HepG2 (cell line): Measurements from ENCODE around the gene PPHLN1. TPM values are rescaled to one million over a fixed set of nuclear protein-coding genes. Genes with fewer than 3 reads are reported as not detected.

Experiments used
- ATAC-seq: fragments of 200-7000 bp; cut with Tn5 transposase; 3 replicates; pipeline ENCODE4 v1.9.1; 2020; ENCODE audit warnings: mild to moderate bottlenecking, moderate library complexity
- BruUV-seq: library from RNA; stranded (reverse); fragments of 400-500 nt; replicated peaks from 2 replicates; lab custom pipeline; 2021; lab: Mats Ljungman, UMichigan
- CTCF ChIA-PET: fragments of 300-600 bp; formaldehyde crosslinking; extraction: SDS; loops from one replicate; lab custom pipeline; 2021; ENCODE audit warnings: low total read pairs, inconsistent platforms, low intra/inter-chr PET ratio; lab: Yijun Ruan, JAX
- POLR2A ChIA-PET: fragments of 350-600 bp; sonication (Branson Sonifier 250); formaldehyde crosslinking; loops from one replicate; lab custom pipeline; 2020; ENCODE audit warnings: antibody characterized with exemption, inconsistent platforms; lab: Yijun Ruan, JAX
- DNase-seq: peaks from one replicate; pipeline ENCODE4 v3.0.0-alpha.2; 2015; ENCODE audit warnings: low spot score
- FAIRE-seq: peaks from 3 replicates; lab custom pipeline; 2011; peaks lifted over from hg19 to GRCh38; lab: Jason Lieb, UNC
- H2AFZ ChIP-seq: one replicate; pipeline ENCODE4 v1.6.1; 2011; ENCODE audit warnings: low read length, inconsistent platforms
- H3K27ac ChIP-seq: fragments of 300-600 bp; 3 replicates; pipeline ENCODE4 v1.8.0; 2011; ENCODE audit warnings: mixed run types, mild to moderate bottlenecking, mixed read lengths, low read length, inconsistent platforms; ENCODE audit not compliant: insufficient read depth; ENCODE audit errors: extremely low read length
- H3K27me3 ChIP-seq, 2 experiments: fragments of 200-600 bp in 1 of 2; 2 replicates in 1 of 2; 3 replicates in 1 of 2; pipeline versions ENCODE4 v1.6.0 to v1.8.0; 2011; ENCODE audit warnings: low read length in 2 of 2, mild to moderate bottlenecking in 2 of 2, moderate library complexity in 2 of 2, inconsistent platforms in 1 of 2; ENCODE audit not compliant: insufficient read depth in 2 of 2, control insufficient read depth in 1 of 2
- H3K36me3 ChIP-seq, 2 experiments: fragments of 200-600 bp in 1 of 2; replicated peaks in 1 of 2; 2 replicates in 1 of 2; 3 replicates in 1 of 2; pipeline versions ENCODE4 v1.5.1 to v1.8.0; 2011; ENCODE audit warnings: low read length in 2 of 2, inconsistent platforms in 1 of 2; ENCODE audit not compliant: insufficient read depth in 2 of 2, control insufficient read depth in 1 of 2
- H3K4me1 ChIP-seq: 2 replicates; pipeline ENCODE4 v1.5.1; 2012; ENCODE audit warnings: low read length, inconsistent platforms; ENCODE audit not compliant: insufficient read depth
- H3K4me2 ChIP-seq: 2 replicates; pipeline ENCODE4 v1.6.0; 2011; ENCODE audit warnings: low read depth, low read length, inconsistent platforms
- H3K4me3 ChIP-seq, 3 experiments: fragments of 200-600 bp in 1 of 3; sonication (generic), shearing (Covaris generic) in 1 of 3; replicated peaks in 1 of 3; 2 replicates each; pipeline ENCODE4 v1.5.1; 2011 to 2016; ENCODE audit warnings: low read length in 3 of 3, inconsistent platforms in 2 of 3, low read depth in 2 of 3, mild to moderate bottlenecking in 2 of 3, control low read depth in 1 of 3, mixed read lengths in 1 of 3; ENCODE audit not compliant: insufficient read depth in 1 of 3
- H3K79me2 ChIP-seq: one replicate; pipeline ENCODE4 v1.6.1; 2011; ENCODE audit warnings: low read length, inconsistent platforms; ENCODE audit not compliant: insufficient read depth
- H3K9ac ChIP-seq: 2 replicates; pipeline ENCODE4 v1.6.0; 2011; ENCODE audit warnings: mild to moderate bottlenecking, low read depth, low read length, inconsistent platforms; ENCODE audit not compliant: insufficient read depth
- H3K9me3 ChIP-seq: 2 replicates; pipeline ENCODE4 v1.5.1; 2012; ENCODE audit warnings: mild to moderate bottlenecking, low read length
- H4K20me1 ChIP-seq: 2 replicates; pipeline ENCODE4 v1.6.0; 2011; ENCODE audit warnings: inconsistent platforms, mild to moderate bottlenecking, low read length, moderate library complexity; ENCODE audit not compliant: insufficient read depth
- ARNT ChIP-seq: fragments of 450-650 bp; IDR thresholded peaks from 2 replicates; pipeline ENCODE4 v1.6.1; 2017
- DMAP1 ChIP-seq: IDR thresholded peaks from 2 replicates; pipeline ENCODE4 v1.6.1; 2016
- DNMT1 ChIP-seq: sonication (generic); formaldehyde crosslinking; IDR thresholded peaks from 2 replicates; pipeline ENCODE4 v1.5.1; 2020; ENCODE audit warnings: mild to moderate bottlenecking, missing genetic modification reagents
- ELF4 ChIP-seq: sonication (generic); formaldehyde crosslinking; IDR thresholded peaks from 2 replicates; pipeline ENCODE4 v1.5.0; 2020; ENCODE audit warnings: missing genetic modification reagents, mild to moderate bottlenecking, moderate library complexity, borderline replicate concordance
- ERF ChIP-seq: IDR thresholded peaks from 2 replicates; pipeline ENCODE4 v1.6.1; 2018; ENCODE audit warnings: missing biosample characterization, missing genetic modification reagents
- HOXA3 ChIP-seq: sonication (generic); formaldehyde crosslinking; IDR thresholded peaks from 2 replicates; pipeline ENCODE4 v1.5.0; 2020; ENCODE audit warnings: missing genetic modification reagents
- MAFK ChIP-seq, 2 experiments: IDR thresholded peaks in 1 of 2; conservative IDR thresholded peaks in 1 of 2; 2 replicates each; pipeline ENCODE4 v1.6.1; 2011; ENCODE audit warnings: improper control_type of control experiment in 2 of 2, low read length in 2 of 2
- MBD4 ChIP-seq: IDR thresholded peaks from 2 replicates; pipeline ENCODE4 v1.6.1; 2012; ENCODE audit warnings: low read length, inconsistent platforms, borderline replicate concordance
- TAF15 ChIP-seq: fragments of 200-400 bp; formaldehyde crosslinking; IDR thresholded peaks from one replicate; pipeline ENCODE4 v1.6.1; 2018; ENCODE audit warnings: mild to moderate bottlenecking, low read depth, low read length; ENCODE audit not compliant: poor library complexity, severe bottlenecking
- YEATS2 ChIP-seq: sonication (generic); formaldehyde crosslinking; IDR thresholded peaks from 2 replicates; pipeline ENCODE4 v1.4.0; 2020; ENCODE audit warnings: missing genetic modification reagents, borderline replicate concordance
- ZFYVE20 ChIP-seq: sonication (generic); formaldehyde crosslinking; IDR thresholded peaks from 2 replicates; pipeline ENCODE4 v1.8.0; 2023; ENCODE audit warnings: low read depth, mild to moderate bottlenecking, moderate library complexity, missing genetic modification reagents, borderline replicate concordance
- ZNF367 ChIP-seq: sonication (generic); formaldehyde crosslinking; IDR thresholded peaks from 2 replicates; pipeline ENCODE4 v1.4.0; 2020; ENCODE audit warnings: missing genetic modification reagents, borderline replicate concordance
- ZNF616 ChIP-seq: sonication (generic); formaldehyde crosslinking; IDR thresholded peaks from 2 replicates; pipeline ENCODE4 v1.5.0; 2020; ENCODE audit warnings: low read depth, mild to moderate bottlenecking, missing genetic modification reagents
- ZNF878 ChIP-seq: sonication (generic); formaldehyde crosslinking; IDR thresholded peaks from 2 replicates; pipeline ENCODE4 v1.8.1; 2023; ENCODE audit warnings: mild to moderate bottlenecking, missing genetic modification reagents, moderate library complexity
- WGBS: methylation state at CpG from one replicate; pipeline ENCODE4 v1.1.6; 2017; ENCODE audit warnings: low lambda C conversion rate; 5-methylcytosine and 5-hydroxymethylcytosine counted together
- in situ Hi-C: cut with HindIII; loops from 2 replicates; pipeline ENCODE4 v1.10.0; 2017; ENCODE audit warnings: low pct_unique_long_range_greater_than_20kb; ENCODE audit not compliant: extremely low pct_ligation_motif_present
- intact Hi-C: fragments of 100-400 bp; cut with micrococcal nuclease; formaldehyde crosslinking; loops from one replicate; pipeline ENCODE4 v1.10.0; 2022; ENCODE audit not compliant: unreplicated experiment
- polyA plus RNA-seq, 8 experiments: library from polyadenylated mRNA; depleted of rRNA in 3 of 8; stranded (reverse) in 7 of 8; unstranded in 1 of 8; fragments of >200 nt; fragmentation: Illumina TruSeq in 4 of 8; extraction: Trizol in 4 of 8; gene quantifications; 2 replicates each; pipeline versions ENCODE4 v1.2.1 to v1.2.3, GENCODE V29; 2011 to 2016; ENCODE audit warnings: low read depth in 4 of 8, missing spikeins in 1 of 8, mixed read lengths in 1 of 8; ENCODE audit not compliant: insufficient read depth in 1 of 8
- total RNA-seq, 5 experiments: library from RNA; depleted of rRNA; stranded (reverse); fragments of >200 nt; fragmentation: Illumina TruSeq; extraction: Trizol; gene quantifications; 2 replicates each; pipeline ENCODE4 v1.2.3, GENCODE V29; 2016; ENCODE audit warnings: low read depth in 1 of 5
- TF ChIP-seq, protein P1 (sequence below): sonication (generic); formaldehyde crosslinking; IDR thresholded peaks from 2 replicates; pipeline ENCODE4 v1.4.0; 2020; ENCODE audit warnings: missing genetic modification reagents

Gene PPHLN1
- total and polyA plus RNA-seq, 2 of the 13 experiments (the other 11 are each of a cell fraction or from before 2014, with no cell fraction given) = 43.4 to 66.0 TPM

DNA sequence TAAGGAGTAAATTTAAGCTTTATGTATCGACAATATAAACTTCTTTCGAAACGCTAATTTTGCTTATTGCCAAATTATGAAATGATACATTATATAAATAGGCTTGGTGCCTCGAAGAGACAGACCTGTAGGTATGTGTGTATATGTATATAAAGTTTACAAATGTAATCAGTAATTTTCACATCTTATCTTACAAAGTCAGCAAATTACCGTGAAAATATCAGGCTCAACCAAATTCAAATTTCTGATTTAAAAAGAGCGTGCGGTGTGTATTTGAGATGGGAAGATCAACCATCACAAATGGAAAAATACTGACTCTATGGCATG is 678 bp upstream of the PPHLN1 start:
- TF ChIP-seq MAFK (conservative IDR thresholded peaks at IDR 0.05 in 1 of 2, IDR thresholded peaks at IDR 0.05 in 1 of 2; ENCODE audit: low read length in 2 of 2) = peak in 1 of 2 experiments; percentile 60; a peak in 2 of 4 replicates
- no peak for TF ChIP-seq HOXA3 (CRISPR knock-in tag)
- 0 out of 2 replicates have a peak, but pooled peaks have one; percentile 34 for TF ChIP-seq ZNF878
- no peak for TF ChIP-seq DMAP1
- TF ChIP-seq TAF15 = no peak
- TF ChIP-seq MBD4 = no peak
- no peak for TF ChIP-seq ZNF616 (CRISPR knock-in tag)
- TF ChIP-seq ZNF367 = no peak

DNA sequence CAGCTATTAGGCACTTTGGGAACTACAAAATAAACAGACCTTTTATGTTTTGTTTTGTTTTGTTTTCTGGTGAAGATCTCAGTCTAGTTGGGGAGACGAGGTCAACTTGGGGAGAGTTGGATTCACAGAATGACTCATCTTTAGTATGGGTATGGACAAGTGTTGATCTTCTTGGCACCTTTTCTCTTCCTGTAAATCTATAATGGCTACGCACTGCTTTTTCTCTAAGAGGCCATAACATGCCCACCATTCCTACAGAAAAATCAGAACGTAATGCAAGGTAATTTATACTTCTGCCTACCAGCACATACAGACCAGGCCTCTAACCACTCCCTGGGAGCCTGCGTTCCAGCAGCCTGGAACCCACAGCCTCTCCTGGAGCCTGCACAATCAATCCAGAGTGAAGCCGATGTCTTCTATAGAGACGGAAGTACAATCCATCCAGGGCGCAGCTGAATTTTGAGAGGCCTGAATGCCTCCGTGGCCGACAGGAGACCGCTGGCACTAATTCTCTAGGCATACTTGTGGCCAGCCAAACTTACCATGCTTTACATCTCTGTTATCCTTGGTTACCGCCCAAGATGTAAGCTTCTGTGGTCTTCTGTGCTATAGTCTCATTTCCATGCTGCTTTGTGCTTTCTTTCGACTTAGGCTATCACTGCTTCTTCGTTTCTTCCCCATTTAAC is 717 bp downstream of the PPHLN1 start:
- in situ Hi-C loops = loop anchor here (5.0 kb wide), 1 partner anchor 194 kb away; no protein-coding TSS in a partner anchor
- Histone ChIP-seq H3K36me3 (no peaks in the 10 kb centered on the region), H3K9me3 (no peaks in the 10 kb centered on the region), H3K9ac (peak overlapping the region; percentile 92), H3K27me3 (peaks cover 0 to 3% of the 10 kb centered on the region in 2 experiments; a peak in 1 of 5 replicates), H3K4me2 (peak overlapping the region; percentile 97), H3K27ac (peak overlapping the region; percentile 88), H3K4me1 (peaks cover 59% of the 10 kb centered on the region), H3K4me3 (peak overlapping the region; percentile 81 to 98 (median 92)), H2AFZ (peak overlapping the region; percentile 60), H3K79me2 (peaks cover 61% of the 10 kb centered on the region), H4K20me1 (peaks cover 7% of the 10 kb centered on the region)
- POLR2A ChIA-PET = no interaction called here
- DNase-seq (peak; percentile 8), ATAC-seq (peak; percentile 41), FAIRE-seq (no peak)
- TSS peak; percentile 73 for BruUV-seq
- CTCF ChIA-PET = no interaction called here
- 8% methylated on average over 7 of the region's 13 CpGs for WGBS
- intact Hi-C loops = loop anchor here (1.0 kb wide), 1 partner anchor 89 kb away; no protein-coding TSS in a partner anchor
- TF ChIP-seq ERF = 0 out of 2 replicates have a peak, but pooled peaks have one; percentile 10
- TF ChIP-seq MBD4 = no peak
- 0 out of 2 replicates have a peak, but pooled peaks have one; percentile 12 for TF ChIP-seq ELF4
- TF ChIP-seq, protein P1, sequence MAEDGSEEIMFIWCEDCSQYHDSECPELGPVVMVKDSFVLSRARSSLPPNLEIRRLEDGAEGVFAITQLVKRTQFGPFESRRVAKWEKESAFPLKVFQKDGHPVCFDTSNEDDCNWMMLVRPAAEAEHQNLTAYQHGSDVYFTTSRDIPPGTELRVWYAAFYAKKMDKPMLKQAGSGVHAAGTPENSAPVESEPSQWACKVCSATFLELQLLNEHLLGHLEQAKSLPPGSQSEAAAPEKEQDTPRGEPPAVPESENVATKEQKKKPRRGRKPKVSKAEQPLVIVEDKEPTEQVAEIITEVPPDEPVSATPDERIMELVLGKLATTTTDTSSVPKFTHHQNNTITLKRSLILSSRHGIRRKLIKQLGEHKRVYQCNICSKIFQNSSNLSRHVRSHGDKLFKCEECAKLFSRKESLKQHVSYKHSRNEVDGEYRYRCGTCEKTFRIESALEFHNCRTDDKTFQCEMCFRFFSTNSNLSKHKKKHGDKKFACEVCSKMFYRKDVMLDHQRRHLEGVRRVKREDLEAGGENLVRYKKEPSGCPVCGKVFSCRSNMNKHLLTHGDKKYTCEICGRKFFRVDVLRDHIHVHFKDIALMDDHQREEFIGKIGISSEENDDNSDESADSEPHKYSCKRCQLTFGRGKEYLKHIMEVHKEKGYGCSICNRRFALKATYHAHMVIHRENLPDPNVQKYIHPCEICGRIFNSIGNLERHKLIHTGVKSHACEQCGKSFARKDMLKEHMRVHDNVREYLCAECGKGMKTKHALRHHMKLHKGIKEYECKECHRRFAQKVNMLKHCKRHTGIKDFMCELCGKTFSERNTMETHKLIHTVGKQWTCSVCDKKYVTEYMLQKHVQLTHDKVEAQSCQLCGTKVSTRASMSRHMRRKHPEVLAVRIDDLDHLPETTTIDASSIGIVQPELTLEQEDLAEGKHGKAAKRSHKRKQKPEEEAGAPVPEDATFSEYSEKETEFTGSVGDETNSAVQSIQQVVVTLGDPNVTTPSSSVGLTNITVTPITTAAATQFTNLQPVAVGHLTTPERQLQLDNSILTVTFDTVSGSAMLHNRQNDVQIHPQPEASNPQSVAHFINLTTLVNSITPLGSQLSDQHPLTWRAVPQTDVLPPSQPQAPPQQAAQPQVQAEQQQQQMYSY (CRISPR knock-in tag) = no peak
- no peak for TF ChIP-seq ZFYVE20 (CRISPR knock-in tag)
- no peak for TF ChIP-seq ARNT
- 0 out of 2 replicates have a peak, but pooled peaks have one; percentile 10 for TF ChIP-seq YEATS2 (CRISPR knock-in tag)
- no peak for TF ChIP-seq DNMT1 (CRISPR knock-in tag)

More for the DNA sequence above, 678 bp upstream of the PPHLN1 start:
- H3K9ac ChIP-seq = peak overlapping the region; percentile 92
- no peaks in the 10 kb centered on the region for H3K9me3 ChIP-seq
- H3K79me2 ChIP-seq = peaks cover 50% of the 10 kb centered on the region
- ATAC-seq = no peak
- peaks cover 0 to 3% of the 10 kb centered on the region in 2 experiments; a peak in 1 of 5 replicates for H3K27me3 ChIP-seq
- H3K4me3 ChIP-seq = peak overlapping the region; percentile 81 to 98 (median 92)
- H4K20me1 ChIP-seq = peaks cover 2% of the 10 kb centered on the region; the same call in 1 of the 2 replicates
- H3K4me2 ChIP-seq = peak overlapping the region; percentile 97
- CTCF ChIA-PET = no interaction called here
- peak overlapping the region; percentile 49 for H2AFZ ChIP-seq
- H3K27ac ChIP-seq = peak overlapping the region; percentile 88
- H3K36me3 ChIP-seq = 0 out of 5 replicates have a peak, but pooled peaks cover 0 to 5% of the 10 kb centered on the region in 2 experiments
- in situ Hi-C loops = loop anchor here (5.0 kb wide), 1 partner anchor 193 kb away; no protein-coding TSS in a partner anchor
- no peak for DNase-seq
- intact Hi-C loops = no loop called here
- WGBS = 4% methylated on average over 7 of the region's 7 CpGs
- BruUV-seq = no TSS peak
- POLR2A ChIA-PET = interaction anchor here (0.6 kb wide), 1 partner anchor 178 kb away, joined by 3 read pairs; no protein-coding TSS in a partner anchor
- peaks cover 45% of the 10 kb centered on the region for H3K4me1 ChIP-seq
- FAIRE-seq = no peak
